HuH-7 (cell line): ENCODE results near the gene PGC.
"Not testable (repeated sequence)": the region's sequence is repeated elsewhere in the genome, so short reads cannot be mapped to it uniquely, and the experiment has no call there.

Source experiments
- DNase-seq: peaks from one replicate; pipeline ENCODE4 v3.0.0; 2011; ENCODE audit warnings: low spot score

The PGC gene

DNA sequence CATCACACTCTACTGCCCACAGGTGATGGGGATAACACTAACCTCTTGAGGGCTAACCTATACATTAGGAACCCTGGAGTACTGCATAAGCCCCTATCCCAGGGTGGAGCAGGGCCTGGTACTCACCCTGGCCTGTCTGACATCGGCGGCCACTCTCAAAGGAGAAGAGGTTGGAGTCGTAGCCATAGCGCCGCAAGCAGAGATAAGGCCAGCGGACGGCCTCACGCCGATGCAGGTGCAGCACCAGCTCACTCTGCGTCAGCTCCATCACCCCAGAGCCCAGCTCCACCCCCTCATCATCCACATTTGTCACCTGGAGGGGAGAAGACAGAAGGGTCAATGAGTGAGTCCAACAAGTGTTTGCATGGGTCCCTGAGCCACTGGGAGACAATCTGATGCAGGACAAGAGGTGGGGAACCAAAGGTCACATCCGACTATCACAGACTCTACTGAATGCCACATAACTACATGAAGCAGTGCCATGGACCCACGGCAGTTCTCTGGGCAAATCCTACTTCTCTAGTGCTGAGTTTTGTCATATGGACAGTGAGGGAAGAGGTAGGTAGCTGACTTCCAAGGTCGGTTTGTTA, 28.2 kb upstream of the PGC start:
- DNase-seq: no peak

DNA sequence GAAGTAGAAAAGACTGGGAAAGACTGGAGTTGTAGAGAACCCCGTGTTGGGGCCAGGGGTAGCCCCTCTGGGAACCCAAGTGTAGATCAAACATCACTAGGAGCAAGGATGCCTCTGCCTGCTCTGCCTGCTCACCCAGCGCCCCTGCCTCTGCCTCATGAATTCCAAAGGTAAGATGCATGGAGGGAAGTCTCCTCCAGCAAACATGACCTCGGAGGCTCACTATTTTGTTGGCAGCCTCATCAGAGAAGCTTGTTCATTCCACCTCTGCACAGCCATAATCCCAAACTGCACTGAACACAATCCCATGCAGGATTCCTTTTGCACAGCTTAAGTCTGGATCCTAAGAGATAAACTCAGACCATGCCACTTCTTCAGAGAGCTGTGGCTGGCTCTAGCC, 27.6 kb upstream of the PGC start:
- DNase-seq: no peak

DNA sequence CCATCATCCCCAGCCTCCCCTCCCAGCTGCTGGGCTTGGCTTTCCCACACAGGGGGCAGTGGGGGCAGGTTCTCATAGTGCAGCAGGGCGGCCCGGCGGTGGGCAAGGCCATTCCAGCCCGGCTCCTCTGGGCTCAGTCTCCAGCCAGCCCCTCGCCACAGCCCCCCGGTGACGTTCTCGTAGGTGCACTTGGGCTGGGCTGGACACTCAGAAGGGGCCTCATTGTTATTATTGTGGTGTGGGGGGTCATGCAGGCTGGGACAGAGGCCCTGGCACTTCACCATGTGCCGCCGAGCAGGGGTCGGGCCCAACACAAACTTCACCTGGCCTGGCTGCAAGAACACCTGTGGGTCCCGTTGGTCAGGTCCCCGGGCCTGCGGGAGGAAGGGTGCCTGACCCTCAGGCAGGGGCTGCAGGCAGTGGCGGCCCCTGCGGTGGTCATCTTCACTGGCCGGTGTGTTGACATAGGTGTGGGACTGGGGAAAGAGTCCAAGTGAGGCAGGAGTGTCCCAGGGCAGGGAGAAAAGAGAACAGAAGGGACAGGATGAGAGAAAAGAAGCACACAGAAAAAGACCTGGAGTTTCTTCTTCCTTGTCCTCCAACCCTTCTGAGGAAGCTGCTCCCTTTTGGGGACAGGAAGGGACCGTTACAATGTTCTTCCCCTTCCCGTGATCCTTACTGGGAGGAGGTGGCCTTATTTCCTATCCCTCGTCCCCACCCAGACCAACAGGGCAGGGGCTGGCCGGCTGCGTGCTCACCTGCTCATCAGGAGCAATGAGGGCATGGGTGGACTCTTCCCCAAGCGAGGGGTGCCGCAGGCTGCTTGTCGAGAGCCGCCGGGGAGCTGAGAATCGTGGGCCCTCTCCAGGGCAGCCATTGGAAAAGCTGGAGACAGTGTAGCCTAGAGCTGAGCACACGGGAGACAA, 24.1 kb upstream of the PGC start:
- DNase-seq: no peak

DNA sequence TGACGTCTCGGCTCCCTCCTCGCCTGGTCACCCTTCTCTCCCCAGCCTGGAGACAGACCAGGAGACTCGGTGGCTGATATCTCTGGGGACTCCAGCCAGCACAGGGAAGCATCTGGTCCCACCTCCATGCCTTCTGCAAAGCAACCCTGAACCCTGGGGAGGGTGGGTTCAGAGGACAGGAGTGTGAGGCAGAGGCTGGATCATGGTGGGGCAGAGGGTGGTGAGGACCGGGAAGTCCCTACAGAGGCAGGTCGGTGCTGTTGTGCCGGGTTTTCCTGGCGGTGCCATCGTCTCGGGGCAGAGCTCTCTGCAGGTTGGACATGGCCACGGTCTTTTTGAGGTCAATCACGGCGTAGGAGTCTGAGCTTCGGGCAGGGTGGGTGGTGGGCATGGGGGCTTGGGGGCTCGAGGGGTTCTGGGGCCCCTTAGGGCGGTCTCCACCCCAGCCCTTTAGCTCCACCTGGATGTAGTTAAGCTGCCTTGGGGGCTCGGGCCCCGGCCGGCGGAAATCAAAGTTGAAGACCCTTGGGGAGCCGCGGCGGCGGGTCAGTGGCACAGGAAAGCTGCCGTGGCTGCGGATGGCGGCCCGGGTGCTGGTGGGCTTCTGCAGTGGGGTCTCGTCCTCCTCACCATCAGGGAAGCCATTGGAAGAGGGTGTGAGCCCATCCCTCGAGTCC, 23.3 kb upstream of the PGC start:
- DNase-seq: no peak

DNA sequence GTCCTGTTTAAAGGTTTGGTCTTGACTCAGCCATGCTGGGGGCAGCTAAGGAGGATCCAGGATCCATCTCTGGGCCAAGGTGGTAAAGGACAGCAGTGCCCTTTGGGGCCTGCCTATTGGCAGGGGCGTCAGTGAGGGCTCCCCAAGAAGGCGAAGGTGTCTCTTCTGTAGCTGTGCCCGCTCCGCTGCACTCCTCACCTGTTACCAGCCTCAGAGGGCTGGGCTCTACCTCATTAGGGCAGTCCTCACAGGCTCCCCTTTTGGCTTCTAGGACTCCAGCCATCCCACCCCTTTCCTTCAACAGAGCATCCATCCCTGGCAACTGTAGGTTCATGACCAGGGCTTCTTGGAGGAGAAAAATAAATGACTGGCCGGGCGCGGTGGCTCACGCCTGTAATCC, 22.2 kb upstream of the PGC start:
- DNase-seq: no peak

DNA sequence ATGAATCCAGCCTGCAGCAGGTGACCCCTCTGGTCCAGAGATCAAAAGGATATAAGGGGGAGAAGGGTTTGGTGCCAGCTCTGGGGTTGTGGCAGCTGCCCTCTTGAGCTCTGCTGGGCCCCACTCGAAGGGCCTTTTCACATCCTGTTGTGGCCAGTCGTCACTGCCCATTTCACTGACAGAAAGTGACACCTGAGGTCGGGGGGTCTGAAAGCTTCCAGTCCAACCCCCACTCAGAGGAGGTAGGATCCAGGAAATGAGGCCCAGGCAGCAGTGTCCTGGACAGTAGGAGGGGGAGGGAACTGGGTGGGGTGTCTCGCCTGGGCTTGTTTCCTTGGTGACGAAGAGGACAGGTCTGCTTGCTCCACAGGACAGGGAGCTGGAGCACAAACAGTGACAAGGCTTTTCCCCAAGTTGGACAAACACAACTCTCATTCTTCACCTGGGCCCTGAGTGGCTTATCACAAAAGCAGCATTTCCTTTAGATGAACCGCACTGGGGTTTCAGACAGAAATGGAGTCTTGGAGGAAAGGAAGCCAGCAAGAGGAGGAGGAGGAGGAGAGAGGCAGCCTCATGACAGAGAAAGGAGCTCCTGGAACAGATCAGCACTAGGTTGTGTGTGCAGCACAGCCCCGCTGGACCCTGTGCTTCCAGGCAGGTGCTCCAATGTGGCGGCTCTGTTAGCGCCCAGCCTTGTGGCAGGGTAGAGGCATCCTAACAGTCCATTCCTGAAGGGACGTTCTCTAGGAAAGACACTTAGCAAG, 21.5 kb upstream of the PGC start:
- peak; percentile 18 for DNase-seq

DNA sequence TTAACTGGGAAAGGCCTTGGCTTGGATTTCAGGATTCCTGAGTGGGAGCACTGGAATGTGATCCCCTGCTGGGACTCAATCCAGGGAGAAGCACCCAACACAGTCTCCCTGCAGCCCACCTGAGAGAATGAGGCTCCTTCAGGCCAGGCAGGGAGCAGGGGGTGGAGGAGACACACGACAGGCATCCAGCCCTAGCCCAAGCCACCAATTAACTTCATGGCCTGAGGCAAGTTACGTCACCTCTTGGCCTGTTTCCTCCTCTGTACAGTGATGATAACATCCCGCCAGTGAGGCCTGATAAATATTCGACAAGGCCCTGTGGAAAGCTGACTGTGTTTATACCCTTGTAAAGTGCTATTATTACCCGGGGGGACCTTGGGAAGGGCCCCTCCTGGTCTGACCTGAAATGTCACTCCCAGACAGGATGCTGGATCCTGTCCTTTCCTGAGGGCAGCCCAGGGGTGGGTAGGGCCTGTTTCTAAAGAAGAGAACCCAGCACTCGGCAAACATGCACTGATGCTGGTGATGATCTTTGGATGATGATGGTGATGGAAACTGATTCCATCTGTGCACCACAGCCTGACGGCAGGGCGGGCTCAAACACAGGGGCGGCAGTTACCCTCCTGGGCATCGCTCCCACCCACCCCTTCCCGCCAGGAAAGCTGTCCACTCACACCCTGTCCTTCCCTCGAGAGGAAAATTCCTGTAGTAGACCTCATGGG, 20.1 kb upstream of the PGC start:
- peak; percentile 52 for DNase-seq

DNA sequence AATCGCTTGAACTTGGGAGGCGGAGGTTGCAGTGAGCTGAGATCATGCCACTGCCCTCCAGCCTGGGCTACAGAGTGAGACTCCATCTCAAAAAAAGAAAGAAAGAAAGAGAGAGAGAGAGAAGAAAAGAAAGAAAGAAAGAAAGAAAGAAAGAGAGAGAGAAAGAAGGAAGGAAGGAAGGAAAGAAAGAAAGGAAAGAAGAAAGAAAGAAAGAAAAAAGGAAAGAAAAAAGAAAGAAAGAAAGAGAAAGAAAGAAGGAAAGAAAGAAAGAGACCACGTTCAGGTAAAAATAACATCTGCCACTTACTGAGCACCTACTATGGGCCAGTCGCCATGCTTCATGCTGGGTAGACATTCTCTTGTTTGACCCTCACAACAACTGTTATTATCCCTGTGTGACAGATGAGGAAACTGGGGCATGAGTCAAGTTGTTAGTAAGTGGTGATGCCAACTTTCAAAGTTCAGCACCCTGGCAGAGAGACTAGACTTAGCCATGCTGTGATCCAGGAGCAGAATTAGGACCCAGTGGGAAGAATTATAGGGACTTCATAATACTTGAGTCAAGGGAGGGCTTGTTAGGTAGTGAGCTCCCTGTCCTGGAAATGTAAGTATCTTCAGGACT, 19.0 kb upstream of the PGC start:
- not testable (repeated sequence) for DNase-seq

DNA sequence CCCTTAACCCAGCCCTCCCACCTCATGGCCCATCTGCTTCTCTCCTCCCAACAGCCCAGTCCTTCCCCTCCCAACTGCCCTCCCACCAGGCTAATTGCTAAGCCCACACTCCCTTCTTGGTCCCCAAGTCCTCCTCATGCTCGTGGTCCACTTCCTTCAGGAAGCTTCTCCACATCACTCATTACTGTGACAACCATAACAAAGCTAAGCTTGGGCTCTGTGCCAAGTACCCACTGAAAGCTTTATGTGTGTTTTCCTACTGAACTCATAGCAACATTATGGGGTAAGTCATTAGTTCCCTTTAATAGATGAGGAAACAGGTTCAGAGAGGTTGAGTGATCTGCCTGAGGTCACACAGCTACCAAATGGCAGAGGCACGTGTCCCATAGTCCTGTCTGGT, 16.3 kb upstream of the PGC start:
- no peak for DNase-seq

DNA sequence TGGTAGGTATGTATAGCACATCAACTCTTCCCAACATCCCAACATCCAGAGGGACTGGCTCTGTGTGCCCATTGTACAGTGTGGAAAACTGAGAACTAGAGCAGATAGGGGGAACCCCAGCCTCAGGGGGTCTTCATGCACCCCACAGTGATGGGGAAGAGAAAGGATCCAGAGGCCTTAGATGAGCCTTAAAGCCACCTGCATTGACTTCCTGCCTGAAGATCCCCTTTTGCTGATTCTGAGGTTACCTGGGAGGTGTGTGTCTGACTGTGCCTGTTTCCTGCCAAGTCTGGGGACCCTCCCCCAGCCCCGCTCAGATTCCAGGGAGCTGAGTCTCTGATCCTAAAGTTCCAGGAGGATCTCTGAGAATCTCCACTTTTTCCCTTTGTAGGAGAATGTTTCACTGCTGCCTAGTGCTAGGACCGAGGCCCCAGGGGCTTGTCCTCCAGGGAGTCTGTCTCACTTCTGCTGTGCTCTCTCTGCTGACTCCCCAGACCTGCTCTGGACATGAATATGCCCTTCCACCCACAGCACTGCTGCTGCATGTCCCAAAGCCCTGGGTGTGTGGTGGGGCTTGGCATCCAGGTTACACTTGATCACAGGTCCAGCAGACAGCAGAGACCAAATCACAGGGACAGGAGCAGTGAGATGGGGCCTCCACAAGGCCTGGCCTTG, 12.8 kb upstream of the PGC start:
- no peak for DNase-seq

DNA sequence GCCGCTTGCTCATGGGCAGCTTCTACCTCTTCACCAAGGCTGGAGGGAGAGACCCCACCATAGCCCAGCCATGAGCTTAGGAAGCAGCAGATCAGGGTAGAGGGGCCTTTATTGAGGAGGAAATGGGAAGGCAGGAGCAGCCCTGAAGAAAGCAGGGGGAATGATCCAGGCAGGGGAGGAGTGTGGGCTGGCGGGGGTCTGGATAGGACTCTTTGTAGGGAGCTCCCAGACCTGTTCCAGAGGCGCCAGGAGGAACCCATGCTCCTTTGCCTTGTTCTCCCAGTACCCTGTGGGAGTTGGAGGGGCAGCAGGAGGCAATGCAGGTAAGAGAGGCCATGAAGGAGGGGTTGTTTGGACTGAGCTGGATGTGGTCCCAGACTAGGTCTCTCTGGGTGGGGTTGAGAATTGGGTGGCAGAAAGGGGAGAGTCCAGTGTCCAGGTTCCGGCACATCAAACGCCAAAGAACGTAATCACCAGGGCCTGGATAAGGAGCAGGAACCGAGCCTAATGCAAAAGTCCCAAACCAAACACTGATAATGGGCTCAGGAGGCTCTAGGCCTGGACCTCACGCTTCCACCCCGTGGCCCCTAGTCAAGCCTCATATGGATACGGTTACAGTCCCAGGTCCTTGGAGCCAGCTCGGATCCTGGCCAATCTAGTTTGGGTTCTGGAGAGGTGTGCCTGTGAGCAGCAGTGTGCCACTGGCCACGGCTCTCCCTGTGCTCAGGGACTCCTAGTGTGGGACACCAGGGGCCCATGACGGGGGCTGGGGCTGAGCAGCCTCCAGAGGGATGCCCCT, 12.1 kb upstream of the PGC start:
- DNase-seq: no peak

DNA sequence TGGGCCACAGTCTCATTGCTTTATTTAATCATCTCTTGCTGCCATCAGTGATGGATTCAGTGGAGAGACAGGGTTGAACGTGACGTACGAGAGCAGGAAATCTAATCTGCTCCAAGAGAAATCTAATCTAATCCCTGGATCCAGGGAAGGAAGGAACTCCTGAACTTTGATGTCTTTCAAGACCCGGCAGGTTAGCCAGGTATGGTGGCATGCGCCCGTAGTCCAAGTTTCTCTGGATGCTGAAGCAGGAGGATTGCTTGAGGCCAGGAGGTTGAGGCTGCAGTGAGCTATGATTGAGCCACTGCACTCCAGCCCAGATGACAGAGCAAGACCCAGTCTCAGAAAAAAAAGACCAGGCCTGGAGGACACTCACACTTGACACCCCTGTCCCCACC, 11.4 kb upstream of the PGC start:
- no peak for DNase-seq

DNA sequence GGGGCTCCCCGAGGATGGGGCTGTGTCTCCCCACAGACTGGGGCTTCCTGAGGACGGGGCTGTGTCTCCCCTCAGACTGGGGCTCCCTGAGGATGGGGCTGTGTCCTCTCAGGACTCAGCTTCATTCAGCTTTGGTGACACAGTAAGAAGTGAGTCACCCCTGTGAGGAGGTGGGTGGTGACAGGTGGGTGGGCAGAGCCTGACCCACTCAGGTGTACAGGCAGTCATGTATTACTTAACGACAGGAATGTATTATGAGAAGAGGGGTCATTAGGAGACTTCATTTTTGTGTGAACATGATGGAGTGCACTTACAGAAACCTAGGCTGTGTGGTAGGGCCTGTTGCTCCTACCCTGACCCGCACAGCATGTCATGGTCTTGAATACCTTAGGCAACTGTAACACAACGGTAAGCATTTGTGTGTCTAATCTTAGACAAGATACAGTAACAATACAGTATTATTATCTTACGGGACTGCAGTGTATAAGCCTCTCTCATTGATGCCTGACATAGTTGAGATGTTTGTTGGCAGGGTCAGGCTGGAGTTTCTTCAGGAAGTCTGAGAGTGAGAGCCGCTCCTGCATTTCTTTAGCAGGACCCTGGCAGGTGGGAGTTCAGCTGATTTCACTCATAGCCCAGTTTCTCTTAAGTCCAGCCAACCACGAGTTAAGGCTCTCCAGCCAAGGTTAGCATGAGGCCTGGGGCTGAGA, 10.9 kb upstream of the PGC start:
- DNase-seq: no peak

DNA sequence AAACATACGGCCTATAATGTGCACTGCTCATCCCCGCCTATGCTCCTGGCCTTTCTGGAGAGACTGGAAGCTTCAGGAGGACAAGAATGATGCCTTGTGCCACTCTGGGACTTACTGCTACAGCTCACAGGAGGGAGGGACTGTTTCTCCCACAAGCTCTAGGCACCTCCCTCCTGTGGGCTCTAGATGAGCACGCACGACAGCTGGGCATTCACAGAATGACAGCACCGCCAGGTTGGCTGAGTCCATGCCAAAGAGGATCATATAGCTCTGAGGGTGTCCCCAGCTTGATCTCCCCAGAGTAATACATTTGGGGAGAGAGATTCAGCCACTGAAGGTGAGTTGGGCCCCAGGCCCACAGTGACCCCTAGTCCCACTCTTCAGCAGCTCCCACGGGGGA, 10.1 kb upstream of the PGC start:
- no peak for DNase-seq

DNA sequence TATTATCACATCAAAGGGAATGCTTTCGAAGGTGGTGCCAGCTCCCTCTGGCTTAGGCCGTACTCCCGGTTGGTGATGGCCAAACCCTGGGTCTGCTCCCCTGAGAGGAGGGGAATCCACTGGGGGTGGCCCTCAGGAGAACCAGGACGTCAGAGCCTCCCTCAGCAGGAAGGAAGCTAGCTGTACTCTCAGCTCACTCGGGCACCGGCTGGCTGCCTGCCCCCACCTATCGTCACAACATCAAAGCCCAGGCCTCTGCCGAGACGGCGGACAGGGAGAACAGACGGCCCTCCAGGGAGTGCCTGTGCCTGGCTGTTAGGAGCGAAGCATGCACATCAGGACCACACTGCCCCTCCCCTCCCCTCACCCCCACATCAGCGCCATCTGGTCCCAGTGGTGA, 9.2 kb upstream of the PGC start:
- no peak for DNase-seq

DNA sequence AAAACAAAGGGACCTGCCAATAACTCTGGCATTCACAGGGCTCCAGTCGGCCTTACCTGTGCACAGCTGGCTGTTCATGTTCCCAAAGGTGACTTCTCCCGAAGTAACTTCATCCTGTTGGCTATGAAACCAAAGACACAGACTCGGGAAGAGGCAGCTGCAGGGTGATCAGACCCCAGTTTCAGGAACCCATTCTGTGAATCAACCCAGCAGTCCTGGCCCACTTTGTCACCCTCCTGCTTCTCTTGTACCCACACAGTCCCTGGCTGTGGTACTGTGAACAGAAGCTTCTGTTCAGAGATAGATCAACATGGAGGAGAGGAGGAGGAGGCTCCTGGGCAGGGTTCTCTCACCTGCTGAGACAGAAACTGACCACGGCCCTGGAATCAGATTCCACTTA, 8.7 kb upstream of the PGC start:
- DNase-seq: no peak

DNA sequence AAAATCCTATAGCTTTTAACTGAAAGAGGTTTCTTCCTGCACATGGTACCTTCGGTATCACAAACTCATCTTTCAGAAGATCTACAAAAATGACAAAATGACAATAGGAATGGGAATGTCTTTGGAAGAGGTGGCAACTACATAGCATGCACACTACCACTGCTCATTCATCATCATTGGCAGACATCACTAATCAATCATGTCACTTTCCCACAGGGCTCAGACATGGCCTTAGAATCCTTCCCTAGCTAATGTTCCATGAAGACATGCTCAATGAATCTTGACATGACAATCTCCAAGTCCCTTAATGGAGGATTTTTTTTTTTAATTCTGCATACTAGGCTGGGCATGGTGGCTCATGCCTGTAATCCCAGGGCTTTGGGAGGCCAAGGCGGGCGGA, 3.2 kb upstream of the PGC start:
- DNase-seq: no peak

DNA sequence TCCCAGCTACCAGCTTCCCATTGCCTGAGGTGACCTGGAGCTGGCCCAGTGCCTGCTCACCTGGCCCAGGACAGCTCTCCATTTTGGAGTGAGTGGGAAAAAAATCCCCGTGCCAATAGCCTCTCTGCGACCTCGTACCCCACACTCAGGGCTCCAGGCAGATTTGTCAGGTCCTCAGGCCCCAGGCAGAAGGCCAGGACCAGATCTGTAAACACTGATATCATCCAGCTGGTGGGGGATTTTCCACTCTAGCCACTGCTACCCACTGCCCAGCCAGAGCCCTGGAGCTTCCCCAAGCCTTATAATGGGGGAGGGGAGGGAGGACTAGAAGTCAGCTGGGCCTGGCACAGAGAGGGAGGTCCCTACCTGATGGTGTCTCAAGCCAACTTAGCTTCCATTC, 1.3 kb upstream of the PGC start:
- no peak for DNase-seq

DNA sequence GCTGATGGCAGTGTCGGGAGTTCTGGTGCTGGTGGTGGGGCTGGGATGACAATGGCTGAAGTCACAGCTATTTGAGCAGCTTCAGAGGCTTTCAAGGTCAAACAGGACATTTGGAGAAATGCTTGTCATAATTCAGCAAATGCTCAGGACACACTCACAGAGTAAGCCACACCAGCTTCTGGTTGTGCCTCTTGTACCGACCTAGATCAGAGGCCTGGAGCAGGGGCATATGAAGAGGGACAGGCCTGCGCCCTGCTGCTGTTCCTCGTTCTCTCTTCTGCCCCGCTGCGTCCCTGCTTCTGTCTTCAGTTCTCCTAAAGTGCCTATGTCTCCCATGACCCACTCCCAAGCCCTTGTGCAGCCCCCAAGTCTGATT, 893 bp upstream of the PGC start:
- no peak for DNase-seq
